ENCODE measurements around the gene SYAP1.
"Not testable (repeated sequence)": the region's sequence is repeated elsewhere in the genome, so short reads cannot be mapped to it uniquely, and the experiment has no call there.

SYAP1 gene

GRCh38 chrX:16722481-16722880, 3.1 kb downstream of the SYAP1 start:
- Histone ChIP-seq H3K4me1 (ENCODE audit: insufficient read depth, low read length) (peaks cover 20% of the 10 kb centered on the region), H3K36me3 (ENCODE audit: insufficient read depth, low read length) (peaks cover 4% of the 10 kb centered on the region; the same call in 1 of the 2 replicates), H3K27me3 (ENCODE audit: insufficient read depth, low read length, poor library complexity) (no peaks in the 10 kb centered on the region), H3K9me3 (ENCODE audit: insufficient read depth, low read length, severe bottlenecking) (no peaks in the 10 kb centered on the region), H3K9ac (ENCODE audit: low read depth, low read length) (no peak overlapping the region), H2AFZ (ENCODE audit: low read depth, low read length) (no peak overlapping the region), H4K20me1 (ENCODE audit: insufficient read depth, low read length) (no peaks in the 10 kb centered on the region), H3K79me2 (ENCODE audit: insufficient read depth, low read length) (peaks cover 35% of the 10 kb centered on the region), H3K27ac (ENCODE audit: low read length) (no peak overlapping the region), H3K4me3 (ENCODE audit: low read depth in 1 of 2, low read length in 2 of 2) (no peak overlapping the region), H3K4me2 (ENCODE audit: insufficient read depth, low read length) (no peak overlapping the region)
- ATAC-seq (ENCODE audit: insufficient read depth, low read depth) (no peak), DNase-seq (no peak)
- TF ChIP-seq CTCF (IDR thresholded peaks at IDR 0.05; ENCODE audit: borderline replicate concordance, extremely low read depth, low read length, poor library complexity, severe bottlenecking) = no peak
- TF ChIP-seq EZH2 (IDR thresholded peaks at IDR 0.05; ENCODE audit: borderline replicate concordance, low read depth, low read length, severe bottlenecking) = no peak

GRCh38 chrX:16725072-16725471, 5.7 kb downstream of the SYAP1 start:
- Histone ChIP-seq H2AFZ (ENCODE audit: low read depth, low read length) (no peak overlapping the region), H3K4me1 (ENCODE audit: insufficient read depth, low read length) (peaks cover 13% of the 10 kb centered on the region), H3K9ac (ENCODE audit: low read depth, low read length) (no peak overlapping the region), H4K20me1 (ENCODE audit: insufficient read depth, low read length) (no peaks in the 10 kb centered on the region), H3K27ac (ENCODE audit: low read length) (no peak overlapping the region), H3K36me3 (ENCODE audit: insufficient read depth, low read length) (peaks cover 4% of the 10 kb centered on the region; the same call in 1 of the 2 replicates), H3K9me3 (ENCODE audit: insufficient read depth, low read length, severe bottlenecking) (no peaks in the 10 kb centered on the region), H3K4me2 (ENCODE audit: insufficient read depth, low read length) (no peak overlapping the region), H3K27me3 (ENCODE audit: insufficient read depth, low read length, poor library complexity) (no peaks in the 10 kb centered on the region), H3K4me3 (ENCODE audit: low read depth in 1 of 2, low read length in 2 of 2) (no peak overlapping the region), H3K79me2 (ENCODE audit: insufficient read depth, low read length) (peaks cover 27% of the 10 kb centered on the region)
- no peak for TF ChIP-seq EZH2 (IDR thresholded peaks at IDR 0.05; ENCODE audit: borderline replicate concordance, low read depth, low read length, severe bottlenecking)
- no peak for TF ChIP-seq CTCF (IDR thresholded peaks at IDR 0.05; ENCODE audit: borderline replicate concordance, extremely low read depth, low read length, poor library complexity, severe bottlenecking)
- ATAC-seq (ENCODE audit: insufficient read depth, low read depth) (no peak), DNase-seq (no peak)

- peaks cover 15% of the 10 kb centered on the region for H3K79me2 ChIP-seq (ENCODE audit: insufficient read depth, low read length)
- DNase-seq; H4K20me1 ChIP-seq (ENCODE audit: insufficient read depth, low read length); H3K4me3 ChIP-seq (ENCODE audit: low read depth in 1 of 2, low read length in 2 of 2); H3K4me1 ChIP-seq (ENCODE audit: insufficient read depth, low read length); H2AFZ ChIP-seq (ENCODE audit: low read depth, low read length); H3K9me3 ChIP-seq (ENCODE audit: insufficient read depth, low read length, severe bottlenecking); H3K27me3 ChIP-seq (ENCODE audit: insufficient read depth, low read length, poor library complexity); ATAC-seq (ENCODE audit: insufficient read depth, low read depth); H3K27ac ChIP-seq (ENCODE audit: low read length); H3K4me2 ChIP-seq (ENCODE audit: insufficient read depth, low read length); H3K36me3 ChIP-seq (ENCODE audit: insufficient read depth, low read length); H3K9ac ChIP-seq (ENCODE audit: low read depth, low read length): not testable (repeated sequence)
These were observed 7.1 kb downstream of the SYAP1 start for GRCh38 chrX:16726347-16726988.

- TF ChIP-seq CTCF (IDR thresholded peaks at IDR 0.05; ENCODE audit: borderline replicate concordance, extremely low read depth, low read length, poor library complexity, severe bottlenecking) (no peak), EZH2 (IDR thresholded peaks at IDR 0.05; ENCODE audit: borderline replicate concordance, low read depth, low read length, severe bottlenecking) (no peak)
- H3K4me1 ChIP-seq (ENCODE audit: insufficient read depth, low read length) = no peaks in the 10 kb centered on the region
- no peak for DNase-seq
- peaks cover 15% of the 10 kb centered on the region for H3K79me2 ChIP-seq (ENCODE audit: insufficient read depth, low read length)
- H4K20me1 ChIP-seq (ENCODE audit: insufficient read depth, low read length) = no peaks in the 10 kb centered on the region
- no peak overlapping the region for H3K27ac ChIP-seq (ENCODE audit: low read length)
- no peak overlapping the region for H3K4me2 ChIP-seq (ENCODE audit: insufficient read depth, low read length)
- H3K9ac ChIP-seq (ENCODE audit: low read depth, low read length) = no peak overlapping the region
- H3K9me3 ChIP-seq (ENCODE audit: insufficient read depth, low read length, severe bottlenecking) = no peaks in the 10 kb centered on the region
- peaks cover 4% of the 10 kb centered on the region; the same call in 1 of the 2 replicates for H3K36me3 ChIP-seq (ENCODE audit: insufficient read depth, low read length)
- no peak overlapping the region for H2AFZ ChIP-seq (ENCODE audit: low read depth, low read length)
- H3K4me3 ChIP-seq (ENCODE audit: low read depth in 1 of 2, low read length in 2 of 2) = no peak overlapping the region
- no peak for ATAC-seq (ENCODE audit: insufficient read depth, low read depth)
- no peaks in the 10 kb centered on the region for H3K27me3 ChIP-seq (ENCODE audit: insufficient read depth, low read length, poor library complexity)
These were observed 8.2 kb downstream of the SYAP1 start for GRCh38 chrX:16727637-16728036.
